Mesothelial cell of epicardium (in vitro differentiated cells): ENCODE results near the gene DENND1A. TPM values are rescaled to one million over a fixed set of nuclear protein-coding genes. Genes with fewer than 3 reads are reported as not detected.
A peak's percentile ranks its signal among the peaks of the same experiment; 100 is the strongest.

Experiments
- DNase-seq, 2 experiments: peaks; one replicate each; pipeline ENCODE4 v3.0.0; 2021; ENCODE audit warnings: low spot score in 2 of 2; ENCODE audit not compliant: unreplicated experiment in 2 of 2
- H3K27ac Mint-ChIP-seq: 2 replicates; pipeline ENCODE4 v1.8.0; 2021; ENCODE audit warnings: mixed read lengths
- H3K27me3 Mint-ChIP-seq: 2 replicates; pipeline ENCODE4 v1.8.0; 2021; ENCODE audit warnings: low read depth, mixed read lengths
- H3K36me3 Mint-ChIP-seq: 2 replicates; pipeline ENCODE4 v1.8.0; 2021; ENCODE audit warnings: mixed read lengths
- H3K4me1 Mint-ChIP-seq: 2 replicates; pipeline ENCODE4 v1.8.0; 2021; ENCODE audit warnings: mixed read lengths
- H3K4me3 Mint-ChIP-seq: 2 replicates; pipeline ENCODE4 v1.8.0; 2021; ENCODE audit warnings: mild to moderate bottlenecking, moderate library complexity, mixed read lengths
- H3K9me3 Mint-ChIP-seq: 2 replicates; pipeline ENCODE4 v1.8.0; 2021; ENCODE audit warnings: mixed read lengths
- CTCF ChIP-seq: fragments of 200-600 bp; sonication (generic); IDR thresholded peaks from one replicate; pipeline ENCODE4 v1.5.0; 2021; ENCODE audit warnings: antibody characterized with exemption; ENCODE audit not compliant: unreplicated experiment
- total RNA-seq: library from RNA; stranded (reverse); gene quantifications from 3 replicates; pipeline ENCODE4 v1.2.1, GENCODE V29; 2021

Gene DENND1A
- total RNA-seq, 1 donor from 2014 or later: 23.4 TPM

DNA sequence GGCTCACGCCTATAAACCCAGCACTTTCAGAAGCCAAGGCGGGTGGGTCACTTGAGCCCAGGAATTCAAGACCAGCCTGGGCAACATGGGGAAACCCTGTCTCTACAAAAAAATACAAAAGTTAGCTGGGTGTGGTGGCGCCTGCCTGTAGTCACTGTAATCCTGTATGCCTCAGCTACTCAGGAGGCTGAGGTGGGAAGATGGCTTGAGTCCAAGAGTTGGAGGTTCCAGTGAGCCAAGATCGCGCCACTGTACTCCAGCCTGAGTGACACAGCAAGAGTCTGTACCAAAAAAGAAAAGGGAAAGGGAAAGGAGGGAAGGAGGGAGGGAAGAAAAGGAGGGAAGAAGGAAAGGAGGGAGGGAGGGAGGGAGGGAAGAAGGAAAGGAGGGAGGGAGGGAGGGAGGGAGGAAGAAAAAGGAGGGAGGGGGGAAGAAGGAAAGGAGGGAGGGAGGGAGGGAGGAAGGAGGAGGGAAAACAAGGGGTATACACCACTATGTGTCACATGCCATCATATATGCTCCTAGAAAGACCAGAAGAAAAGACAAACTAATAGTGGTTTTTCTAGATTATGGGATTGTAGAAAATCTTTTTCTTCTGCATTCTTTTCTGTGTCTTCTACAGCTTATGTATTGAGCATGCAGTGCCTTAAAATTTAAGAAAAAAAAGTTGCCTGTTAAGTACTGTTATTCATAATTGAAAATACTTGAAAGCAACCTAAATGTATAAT is 240.1 kb downstream of the DENND1A start:
- no peak overlapping the region for H3K4me3 Mint-ChIP-seq
- H3K27me3 Mint-ChIP-seq: peaks cover 51% of the 10 kb centered on the region
- no peak for DNase-seq
- H3K9me3 Mint-ChIP-seq: no peaks in the 10 kb centered on the region
- H3K36me3 Mint-ChIP-seq: peaks cover 5% of the 10 kb centered on the region
- TF ChIP-seq CTCF: no peak
- no peak overlapping the region for H3K27ac Mint-ChIP-seq
- H3K4me1 Mint-ChIP-seq: peaks cover 12% of the 10 kb centered on the region

DNA sequence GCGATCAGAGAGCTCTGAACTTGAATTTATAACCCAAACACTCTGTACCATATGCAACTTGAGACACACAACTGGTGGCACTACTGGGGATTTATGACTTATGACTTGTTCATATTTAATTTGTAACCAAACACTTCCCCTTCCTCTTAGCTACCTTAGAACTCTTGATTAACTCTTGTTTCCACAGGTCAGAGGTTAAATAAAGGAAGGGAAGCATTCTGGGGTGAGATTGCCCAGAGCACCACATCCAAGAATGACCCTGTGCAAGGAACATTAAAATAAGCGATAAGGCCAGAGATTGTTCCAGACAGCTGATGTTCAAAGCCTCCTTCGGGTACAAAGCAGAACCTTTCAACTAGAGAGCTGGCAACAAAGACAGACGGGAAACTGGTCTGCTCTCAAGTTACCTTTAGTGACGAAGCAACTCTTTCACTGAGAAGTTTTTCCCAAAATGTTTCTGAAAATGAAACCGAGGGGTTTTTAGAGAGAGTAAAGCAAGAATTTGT is 242.6 kb downstream of the DENND1A start:
- H3K27me3 Mint-ChIP-seq: peaks cover 62% of the 10 kb centered on the region

DNA sequence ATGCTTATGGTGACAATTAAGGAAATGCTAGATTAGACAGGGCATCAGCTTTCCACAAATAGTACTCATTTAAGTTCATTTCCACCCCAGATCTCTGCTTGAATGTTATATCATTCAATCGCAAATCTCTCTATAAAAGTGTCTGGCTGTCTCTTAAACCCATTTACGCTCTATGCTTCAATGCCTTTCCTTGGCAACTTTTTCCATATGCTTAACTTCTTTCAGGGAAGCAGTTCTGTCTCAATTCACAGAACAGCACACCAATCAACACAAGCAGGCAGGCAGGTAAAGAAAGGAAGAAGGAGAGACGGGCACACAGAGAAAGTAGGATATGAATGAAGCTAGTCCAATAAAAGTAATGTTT is 243.1 kb downstream of the DENND1A start:
- H3K36me3 Mint-ChIP-seq: peaks cover 12% of the 10 kb centered on the region
- H3K27ac Mint-ChIP-seq: peak overlapping the region; percentile 17

More for the DNA sequence above, 242.6 kb downstream of the DENND1A start:
- Mint-ChIP-seq H3K27ac (no peak overlapping the region), H3K9me3 (peaks cover 5% of the 10 kb centered on the region), H3K36me3 (peaks cover 10% of the 10 kb centered on the region), H3K4me1 (peaks cover 12% of the 10 kb centered on the region), H3K4me3 (no peak overlapping the region)
- no peak for DNase-seq
- no peak for TF ChIP-seq CTCF

GRCh38 chr9:123686131-123686828 is 243.6 kb downstream of the DENND1A start:
- H3K4me3 Mint-ChIP-seq: no peak overlapping the region
- peaks cover 59% of the 10 kb centered on the region for H3K27me3 Mint-ChIP-seq
- peaks cover 12% of the 10 kb centered on the region for H3K4me1 Mint-ChIP-seq
- no peak for TF ChIP-seq CTCF
- H3K36me3 Mint-ChIP-seq: peaks cover 12% of the 10 kb centered on the region
- no peak overlapping the region for H3K27ac Mint-ChIP-seq
- peaks cover 8% of the 10 kb centered on the region for H3K9me3 Mint-ChIP-seq
- no peak for DNase-seq

More for the DNA sequence above, 243.1 kb downstream of the DENND1A start:
- Mint-ChIP-seq H3K27me3 (peaks cover 60% of the 10 kb centered on the region), H3K4me3 (no peak overlapping the region), H3K9me3 (peaks cover 5% of the 10 kb centered on the region), H3K4me1 (peaks cover 12% of the 10 kb centered on the region)
- no peak for DNase-seq
- TF ChIP-seq CTCF: no peak

GRCh38 chr9:123685489-123686083 is 244.3 kb downstream of the DENND1A start:
- H3K27ac Mint-ChIP-seq: no peak overlapping the region
- peaks cover 9% of the 10 kb centered on the region for H3K9me3 Mint-ChIP-seq
- H3K27me3 Mint-ChIP-seq: peaks cover 59% of the 10 kb centered on the region

More at GRCh38 chr9:123685489-123686083, 244.3 kb downstream of the DENND1A start:
- DNase-seq: no peak
- Mint-ChIP-seq H3K4me1 (peaks cover 12% of the 10 kb centered on the region), H3K36me3 (peaks cover 15% of the 10 kb centered on the region), H3K4me3 (no peak overlapping the region)
- TF ChIP-seq CTCF: no peak
